Right hindlimb (tissue), 1 donor: Measurements from ENCODE around the gene PCDHGA9.
"Not testable (repeated sequence)": the region's sequence is repeated elsewhere in the genome, so short reads cannot be mapped to it uniquely, and the experiment has no call there.

Source experiments
- DNase-seq: peaks from one replicate; pipeline ENCODE4 v3.0.0-alpha.2; 2018

The PCDHGA9 gene

GRCh38 chr5:141402553-141403243 lies at the start of gene PCDHGA9:
TSS of gene PCDHGA9 (plus strand) at chr5:141402778. CDS start at chr5:141402953, 175 bp downstream.
- peak; percentile 34 for DNase-seq

DNA sequence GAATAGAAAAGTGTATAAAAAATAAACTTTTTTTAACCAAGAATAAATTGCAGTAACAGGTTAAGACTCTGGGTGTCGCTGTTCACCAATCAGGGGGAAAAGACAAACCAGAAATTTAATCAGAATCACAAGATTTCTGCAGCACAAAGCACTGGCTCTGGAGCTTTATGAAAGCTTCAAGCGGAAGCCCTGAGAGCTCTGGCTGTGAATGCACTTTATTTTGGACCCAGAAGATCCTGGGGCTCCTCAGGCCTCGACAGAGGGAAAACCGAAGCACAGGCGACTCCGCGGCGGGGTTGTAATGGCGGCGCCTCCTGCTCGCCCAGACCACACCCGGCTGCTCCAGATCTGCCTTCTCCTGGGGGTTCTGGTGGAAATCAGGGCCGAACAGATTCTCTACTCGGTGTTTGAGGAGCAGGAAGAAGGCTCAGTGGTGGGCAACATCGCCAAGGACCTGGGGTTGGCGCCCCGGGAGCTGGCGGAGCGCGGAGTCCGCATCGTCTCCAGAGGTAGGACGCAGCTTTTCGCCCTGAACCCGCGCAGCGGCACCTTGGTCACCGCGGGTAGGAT lies 47.6 kb upstream of the PCDHGA9 start, which contains the start of gene PCDHGA4:
PCDHGA4 (plus strand) TSS at position 122 of the 570 bp plus-strand sequence; CDS start at position 209, 87 bp downstream.
- no peak for DNase-seq

GRCh38 chr5:141355641-141356040 lies 46.9 kb upstream of the PCDHGA9 start:
- DNase-seq: no peak

DNA sequence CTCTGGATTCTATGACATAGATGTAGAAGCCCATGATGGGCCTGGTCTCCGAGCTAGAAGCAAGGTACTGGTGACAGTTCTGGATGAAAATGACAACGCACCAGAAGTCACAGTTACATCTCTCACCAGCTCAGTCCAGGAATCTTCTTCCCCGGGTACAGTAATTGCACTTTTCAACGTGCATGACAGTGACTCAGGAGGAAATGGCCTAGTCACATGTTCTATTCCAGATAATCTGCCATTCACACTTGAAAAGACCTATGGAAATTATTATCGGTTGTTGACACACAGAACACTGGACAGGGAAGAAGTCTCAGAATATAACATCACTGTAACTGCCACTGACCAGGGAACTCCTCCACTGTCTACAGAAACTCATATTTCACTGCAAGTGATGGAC lies 46.4 kb upstream of the PCDHGA9 start:
- DNase-seq: no peak

DNA sequence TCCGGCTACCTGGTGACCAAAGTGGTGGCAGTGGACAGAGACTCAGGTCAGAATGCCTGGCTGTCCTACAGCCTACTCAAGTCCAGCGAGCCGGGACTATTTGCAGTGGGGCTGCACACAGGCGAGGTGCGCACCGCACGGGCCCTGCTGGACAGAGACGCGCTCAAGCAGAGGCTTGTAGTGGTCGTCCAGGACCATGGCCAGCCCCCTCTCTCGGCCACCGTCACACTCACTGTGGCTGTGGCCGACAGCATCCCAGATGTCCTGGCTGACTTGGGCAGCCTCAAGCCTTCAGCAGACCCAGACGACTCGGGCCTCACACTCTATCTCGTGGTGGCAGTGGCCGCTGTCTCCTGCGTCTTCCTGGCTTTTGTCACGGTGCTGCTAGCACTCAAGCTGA lies 45.6 kb upstream of the PCDHGA9 start:
- DNase-seq: no peak

GRCh38 chr5:141359790-141360426 lies 42.7 kb upstream of the PCDHGA9 start, which contains the start of gene PCDHGB2:
TSS of gene PCDHGB2 (plus strand) at chr5:141359994. CDS start at chr5:141360136, 142 bp downstream.
- DNase-seq: no peak

DNA sequence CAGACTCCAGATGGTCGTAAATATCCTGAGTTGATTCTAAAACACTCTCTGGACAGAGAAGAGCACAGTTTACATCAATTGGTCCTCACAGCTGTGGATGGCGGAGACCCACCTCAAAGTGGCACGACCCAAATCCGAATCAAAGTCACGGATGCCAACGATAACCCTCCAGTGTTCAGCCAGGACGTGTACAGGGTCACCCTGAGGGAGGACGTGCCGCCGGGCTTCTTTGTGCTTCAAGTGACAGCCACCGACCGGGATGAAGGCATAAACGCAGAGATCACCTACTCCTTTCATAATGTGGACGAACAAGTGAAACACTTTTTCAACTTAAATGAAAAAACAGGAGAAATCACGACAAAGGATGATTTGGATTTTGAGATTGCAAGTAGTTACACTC lies 41.9 kb upstream of the PCDHGA9 start:
- DNase-seq: no peak

DNA sequence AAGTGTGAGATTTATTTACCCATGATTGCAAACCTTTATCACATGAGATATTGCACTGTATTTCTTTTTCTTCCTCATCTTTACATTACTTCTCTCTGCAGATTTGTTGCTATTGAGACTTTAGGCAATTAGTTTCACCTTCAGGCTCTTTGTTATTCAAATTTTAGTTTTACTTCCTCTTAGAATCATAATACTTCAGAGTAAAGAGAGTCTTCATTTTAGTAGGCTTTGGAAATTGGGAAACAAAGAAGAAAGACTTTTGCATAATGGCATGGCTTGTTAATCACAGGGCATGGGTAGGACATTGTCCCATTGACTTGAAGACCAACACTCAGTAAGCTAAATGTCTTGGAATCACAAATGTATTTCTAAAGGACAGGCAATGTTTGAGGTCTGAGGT lies 39.9 kb upstream of the PCDHGA9 start:
- no peak for DNase-seq

DNA sequence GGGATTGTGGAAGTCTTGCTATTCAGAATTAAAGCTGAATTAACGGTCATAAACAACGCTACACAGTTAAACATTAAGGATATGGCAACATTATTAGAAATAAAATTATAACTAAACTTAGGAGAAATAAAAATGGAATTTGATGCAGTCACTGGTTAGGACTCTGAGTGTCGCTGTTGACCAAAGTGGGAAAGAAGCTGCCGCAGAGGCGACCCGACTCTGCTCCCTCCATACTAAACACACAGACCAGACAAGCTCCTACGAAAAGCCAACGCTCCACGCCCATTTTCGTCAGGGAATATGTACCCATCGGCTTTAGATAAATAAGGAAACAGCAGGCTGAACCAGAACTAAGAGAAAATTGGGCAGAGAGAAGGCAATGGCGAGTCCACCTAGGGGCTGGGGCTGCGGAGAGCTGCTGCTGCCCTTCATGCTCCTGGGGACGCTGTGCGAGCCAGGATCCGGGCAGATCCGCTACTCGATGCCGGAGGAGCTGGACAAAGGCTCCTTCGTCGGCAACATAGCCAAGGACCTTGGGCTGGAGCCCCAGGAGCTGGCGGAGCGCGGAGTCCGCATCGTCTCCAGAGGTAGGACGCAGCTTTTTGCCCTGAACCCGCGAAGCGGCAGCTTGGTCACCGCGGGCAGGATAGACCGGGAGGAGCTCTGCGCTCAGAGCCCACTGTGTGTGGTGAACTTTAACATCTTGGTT lies 38.5 kb upstream of the PCDHGA9 start, which contains the start of gene PCDHGA5:
PCDHGA5 (plus strand) TSS at position 211 of the 709 bp plus-strand sequence; CDS start at position 380, 169 bp downstream.
- DNase-seq: no peak

- no peak for DNase-seq
Observed at GRCh38 chr5:141366016-141366896, 36.3 kb upstream of the PCDHGA9 start.

GRCh38 chr5:141369994-141370848 lies 32.4 kb upstream of the PCDHGA9 start, which contains the start of gene PCDHGB3:
TSS of gene PCDHGB3 (plus strand) at chr5:141370242. CDS start at chr5:141370395, 153 bp downstream.
- DNase-seq: no peak

GRCh38 chr5:141371572-141372475 lies 30.8 kb upstream of the PCDHGA9 start:
- DNase-seq: no peak

GRCh38 chr5:141373673-141374317 lies 28.8 kb upstream of the PCDHGA9 start, which contains the start of gene PCDHGA6:
TSS of gene PCDHGA6 (plus strand) at chr5:141373891. CDS start at chr5:141374084, 193 bp downstream.
- DNase-seq: no peak

- no peak for DNase-seq
Observed at GRCh38 chr5:141374627-141375026, 28.0 kb upstream of the PCDHGA9 start.

- DNase-seq: not testable (repeated sequence)
Observed at GRCh38 chr5:141375444-141376155, 27.0 kb upstream of the PCDHGA9 start.

GRCh38 chr5:141382469-141383294 lies 19.9 kb upstream of the PCDHGA9 start, which contains the start of gene PCDHGA7:
TSS of gene PCDHGA7 (plus strand) at chr5:141382742. CDS start at chr5:141382900, 158 bp downstream.
- DNase-seq: no peak

DNA sequence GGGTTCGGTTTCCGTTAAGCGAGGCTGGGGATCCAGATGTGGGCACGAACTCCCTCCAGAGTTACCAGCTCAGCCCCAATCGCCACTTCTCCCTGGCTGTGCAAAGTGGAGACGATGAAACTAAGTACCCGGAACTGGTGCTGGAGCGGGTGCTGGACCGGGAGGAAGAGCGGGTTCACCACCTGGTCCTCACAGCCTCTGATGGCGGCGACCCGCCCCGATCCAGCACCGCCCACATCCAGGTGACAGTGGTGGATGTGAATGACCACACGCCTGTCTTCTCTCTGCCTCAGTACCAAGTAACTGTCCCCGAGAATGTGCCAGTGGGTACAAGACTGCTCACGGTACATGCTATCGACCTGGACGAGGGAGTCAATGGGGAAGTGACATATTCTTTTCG lies 19.2 kb upstream of the PCDHGA9 start:
- DNase-seq: no peak
